Thoracic aorta (tissue), 2 donors: ENCODE measurements around the gene FUBP3. TPM values are rescaled to one million over a fixed set of nuclear protein-coding genes. Genes with fewer than 3 reads are reported as not detected.

Source experiments
- ATAC-seq: fragments of 150-250 bp; one replicate; pipeline ENCODE4 v1.8.0; 2017; ENCODE audit warnings: low read depth; ENCODE audit not compliant: insufficient number of reproducible peaks, low FRiP score
- DNase-seq: peaks from one replicate; pipeline ENCODE4 v3.0.0-alpha.2; 2020; ENCODE audit warnings: low spot score
- H3K27ac ChIP-seq, 2 donors: fragments of 200-600 bp; sonication (generic); 1 replicate in 1 of 2; 2 replicates in 1 of 2; pipeline ENCODE4 v1.5.1; 2016; ENCODE audit warnings: mild to moderate bottlenecking in 2 of 2, moderate library complexity in 2 of 2
- H3K27me3 ChIP-seq: fragments of 200-600 bp; sonication (generic); replicated peaks from 2 replicates; pipeline ENCODE4 v1.6.0; 2016; ENCODE audit warnings: mild to moderate bottlenecking; ENCODE audit not compliant: insufficient read depth
- H3K36me3 ChIP-seq: fragments of 200-600 bp; sonication (generic); one replicate; pipeline ENCODE4 v1.5.1; 2016
- H3K4me1 ChIP-seq, 2 donors: fragments of 200-600 bp; sonication (generic); 1 replicate in 1 of 2; 2 replicates in 1 of 2; pipeline versions ENCODE4 v1.5.1 to v1.6.0; 2016; ENCODE audit warnings: low read depth in 2 of 2, mild to moderate bottlenecking in 1 of 2; ENCODE audit not compliant: control insufficient read depth in 1 of 2
- H3K4me3 ChIP-seq: fragments of 200-600 bp; sonication (generic); 2 replicates; pipeline ENCODE4 v1.5.1; 2016; ENCODE audit warnings: mild to moderate bottlenecking
- H3K9me3 ChIP-seq: fragments of 200-600 bp; sonication (generic); 2 replicates; pipeline ENCODE4 v1.5.1; 2016
- total RNA-seq, 2 donors: library from RNA; depleted of rRNA; stranded (reverse); fragments of >200 nt; gene quantifications; one replicate each; pipeline versions ENCODE4 v1.1.0 to v1.2.3, GENCODE V29; 2016
- TF ChIP-seq, protein P1 (sequence below): fragments of 200-600 bp; sonication (generic); IDR thresholded peaks from one replicate; pipeline ENCODE4 v1.5.1; 2019; ENCODE audit warnings: antibody characterized with exemption

FUBP3 gene
- total RNA-seq, result 100 to 1,000 TPM in 1 of 2 donors, 10 to 100 TPM in 1; 62.9 to 127 TPM

DNA sequence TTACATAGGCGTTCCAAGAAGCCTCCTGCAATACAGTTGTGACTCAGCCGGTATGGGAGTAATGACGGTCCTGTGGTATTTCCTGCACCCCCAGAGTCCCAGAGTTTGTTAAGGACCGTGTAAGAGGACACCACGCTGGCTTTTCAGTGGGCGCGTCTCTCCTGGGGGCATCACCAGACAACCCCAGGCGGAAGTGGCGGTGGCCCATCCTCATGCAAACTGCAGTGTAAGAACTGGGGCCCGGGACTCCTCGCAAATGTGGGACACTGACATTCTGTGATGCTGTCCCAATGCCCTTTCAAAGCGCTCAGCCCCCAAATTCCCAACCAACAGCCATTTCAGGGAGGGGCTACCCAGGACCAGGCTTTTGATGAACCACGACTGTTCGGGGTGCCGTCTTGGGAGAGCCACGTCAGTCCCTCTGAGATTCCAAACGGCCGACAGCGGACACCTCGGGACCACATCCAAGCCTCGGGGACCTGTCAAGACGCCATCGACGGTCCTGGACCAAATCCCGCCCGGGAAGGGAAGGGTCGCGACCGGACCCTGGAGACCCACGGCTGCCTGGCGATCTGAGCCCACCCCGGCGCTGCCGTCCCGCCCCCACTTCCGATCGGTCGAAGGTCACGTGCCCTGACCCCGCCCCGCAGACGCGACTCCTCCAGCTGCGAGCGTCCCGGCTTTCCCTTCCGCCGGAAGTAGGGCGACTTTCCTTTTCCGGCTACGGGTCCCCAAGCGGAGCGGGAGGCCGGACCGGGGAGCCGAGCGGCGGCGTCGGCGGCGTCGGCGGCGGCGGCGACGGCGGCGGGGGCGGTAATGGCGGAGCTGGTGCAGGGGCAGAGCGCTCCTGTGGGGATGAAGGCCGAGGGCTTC is at the start of gene FUBP3:
FUBP3 (plus strand) TSS at position 713 of the 873 bp plus-strand sequence; CDS start at position 817, 104 bp downstream.
- Histone ChIP-seq H3K9me3 (no peaks in the 10 kb centered on the region), H3K4me1 (peaks cover 18 to 23% of the 10 kb centered on the region in 2 donors)
- TF ChIP-seq, protein P1, sequence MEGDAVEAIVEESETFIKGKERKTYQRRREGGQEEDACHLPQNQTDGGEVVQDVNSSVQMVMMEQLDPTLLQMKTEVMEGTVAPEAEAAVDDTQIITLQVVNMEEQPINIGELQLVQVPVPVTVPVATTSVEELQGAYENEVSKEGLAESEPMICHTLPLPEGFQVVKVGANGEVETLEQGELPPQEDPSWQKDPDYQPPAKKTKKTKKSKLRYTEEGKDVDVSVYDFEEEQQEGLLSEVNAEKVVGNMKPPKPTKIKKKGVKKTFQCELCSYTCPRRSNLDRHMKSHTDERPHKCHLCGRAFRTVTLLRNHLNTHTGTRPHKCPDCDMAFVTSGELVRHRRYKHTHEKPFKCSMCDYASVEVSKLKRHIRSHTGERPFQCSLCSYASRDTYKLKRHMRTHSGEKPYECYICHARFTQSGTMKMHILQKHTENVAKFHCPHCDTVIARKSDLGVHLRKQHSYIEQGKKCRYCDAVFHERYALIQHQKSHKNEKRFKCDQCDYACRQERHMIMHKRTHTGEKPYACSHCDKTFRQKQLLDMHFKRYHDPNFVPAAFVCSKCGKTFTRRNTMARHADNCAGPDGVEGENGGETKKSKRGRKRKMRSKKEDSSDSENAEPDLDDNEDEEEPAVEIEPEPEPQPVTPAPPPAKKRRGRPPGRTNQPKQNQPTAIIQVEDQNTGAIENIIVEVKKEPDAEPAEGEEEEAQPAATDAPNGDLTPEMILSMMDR, result no peak

GRCh38 chr9:130530938-130531337 is 48.4 kb upstream of the FUBP3 start:
- TF ChIP-seq, protein P1, result no peak
- DNase-seq (no peak), ATAC-seq (no peak)
- H3K36me3 ChIP-seq, result no peaks in the 10 kb centered on the region
- H3K9me3 ChIP-seq, result no peaks in the 10 kb centered on the region
- peaks cover 3 to 6% of the 10 kb centered on the region in 2 donors for H3K4me1 ChIP-seq
- H3K4me3 ChIP-seq, result no peak overlapping the region
- no peak overlapping the region for H3K27ac ChIP-seq
- peaks cover 8% of the 10 kb centered on the region for H3K27me3 ChIP-seq

More for the DNA sequence above, at the start of gene FUBP3:
- H3K4me3 ChIP-seq, result peak within 1 kb of the TSS; percentile 87
- H3K27me3 ChIP-seq, result no peaks in the 10 kb centered on the region
- peak; percentile 77 for DNase-seq
- peak; percentile 92 for ATAC-seq
- H3K36me3 ChIP-seq, result no peaks in the 10 kb centered on the region
- H3K27ac ChIP-seq, result peak within 1 kb of the TSS; percentile 85 to 88

- DNase-seq, result no peak
- no peaks in the 10 kb centered on the region for H3K36me3 ChIP-seq
- H3K4me3 ChIP-seq, result no peak overlapping the region
- TF ChIP-seq, protein P1, result no peak
- ATAC-seq, result no peak
- H3K27ac ChIP-seq, result no peak overlapping the region
- H3K4me1 ChIP-seq, result peaks cover 3 to 7% of the 10 kb centered on the region in 2 donors
- H3K27me3 ChIP-seq, result peaks cover 8% of the 10 kb centered on the region
- no peaks in the 10 kb centered on the region for H3K9me3 ChIP-seq
Observed at GRCh38 chr9:130531670-130532069, 47.7 kb upstream of the FUBP3 start.

- Histone ChIP-seq H3K36me3 (no peaks in the 10 kb centered on the region), H3K27ac (no peak overlapping the region), H3K4me1 (peaks cover 3 to 7% of the 10 kb centered on the region in 2 donors), H3K4me3 (no peak overlapping the region), H3K9me3 (no peaks in the 10 kb centered on the region), H3K27me3 (peaks cover 8% of the 10 kb centered on the region)
- ATAC-seq, result no peak
- TF ChIP-seq, protein P1, result no peak
- DNase-seq, result no peak
Observed at GRCh38 chr9:130532426-130533080, 46.8 kb upstream of the FUBP3 start.

GRCh38 chr9:130535818-130536521 is 43.4 kb upstream of the FUBP3 start:
- H3K4me3 ChIP-seq, result peak overlapping the region; percentile 38
- H3K27me3 ChIP-seq, result peaks cover 8% of the 10 kb centered on the region
- TF ChIP-seq, protein P1, result no peak
- H3K36me3 ChIP-seq, result no peaks in the 10 kb centered on the region
- no peak for ATAC-seq
- H3K9me3 ChIP-seq, result no peaks in the 10 kb centered on the region
- H3K4me1 ChIP-seq, result peaks cover 3 to 7% of the 10 kb centered on the region in 2 donors
- DNase-seq, result no peak
- H3K27ac ChIP-seq, result no peak overlapping the region
